GM18858 (cell line): ENCODE measurements around the gene BLACAT1.

ENCODE experiments used
- ATAC-seq: cut with Tn5 transposase; IDR thresholded peaks from one replicate; pipeline ENCODE4 v1.9.1; 2021; ENCODE audit not compliant: unreplicated experiment

The BLACAT1 gene

GRCh38 chr1:205455581-205456382, at the start of gene BLACAT1:
Gene BLACAT1, minus strand, starts transcription at chr1:205456045.
- ATAC-seq, result no peak

GRCh38 chr1:205505076-205505729, 49.4 kb upstream of the BLACAT1 start:
- ATAC-seq, result no peak

GRCh38 chr1:205504311-205505075, 48.6 kb upstream of the BLACAT1 start, which contains the start of gene CDK18:
Gene CDK18, plus strand, starts transcription at chr1:205504669. Its CDS starts 18,499 bp downstream, at chr1:205523168.
- ATAC-seq, result no peak

- ATAC-seq, result no peak
Observed at GRCh38 chr1:205502992-205503391, 47.1 kb upstream of the BLACAT1 start.

GRCh38 chr1:205502111-205502810, 46.4 kb upstream of the BLACAT1 start:
- ATAC-seq, result no peak

- ATAC-seq, result no peak
Observed at GRCh38 chr1:205500240-205501233, 44.7 kb upstream of the BLACAT1 start.

- no peak for ATAC-seq
Observed at GRCh38 chr1:205499789-205500188, 43.9 kb upstream of the BLACAT1 start.

GRCh38 chr1:205497351-205497750, 41.5 kb upstream of the BLACAT1 start:
- no peak for ATAC-seq

GRCh38 chr1:205496661-205497060, 40.8 kb upstream of the BLACAT1 start:
- no peak for ATAC-seq

GRCh38 chr1:205495237-205495823, 39.5 kb upstream of the BLACAT1 start:
- no peak for ATAC-seq

GRCh38 chr1:205494115-205494514, 38.3 kb upstream of the BLACAT1 start:
- ATAC-seq, result no peak

- no peak for ATAC-seq
Observed at GRCh38 chr1:205493241-205494085, 37.6 kb upstream of the BLACAT1 start.

- ATAC-seq, result no peak
Observed at GRCh38 chr1:205492774-205493173, 36.9 kb upstream of the BLACAT1 start.

GRCh38 chr1:205492201-205492667, 36.4 kb upstream of the BLACAT1 start:
- no peak for ATAC-seq

GRCh38 chr1:205491794-205492193, 35.9 kb upstream of the BLACAT1 start:
- no peak for ATAC-seq

GRCh38 chr1:205488074-205488723, 32.4 kb upstream of the BLACAT1 start:
- ATAC-seq, result no peak

- no peak for ATAC-seq
Observed at GRCh38 chr1:205486258-205486657, 30.4 kb upstream of the BLACAT1 start.
